Adipose tissue (tissue), 3 donors: ENCODE measurements around the gene CDK14. TPM values are rescaled to one million over a fixed set of nuclear protein-coding genes. Genes with fewer than 3 reads are reported as not detected.

Experiments used
- H3K27ac ChIP-seq: one replicate; pipeline ENCODE4 v1.5.1; 2013; ENCODE audit warnings: low read depth, low read length
- WGBS, 3 donors: extraction: QIAGEN DNeasy Blood & Tissue Kit; methylation state at CpG; one replicate each; pipeline ENCODE4 v1.1.7; 2013; 5-methylcytosine and 5-hydroxymethylcytosine counted together
- polyA plus RNA-seq, 3 donors: library from polyadenylated mRNA; stranded (reverse); fragments of 200-250 nt; gene quantifications; one replicate each; pipeline ENCODE4 v1.2.3, GENCODE V29; 2013
- donor health status: healthy with polysubstance abuse.
- donor health status: Bipolar disorder and iron deficiency.
- donor health status: healthy.

The CDK14 gene
- polyA plus RNA-seq, 3 donors: 4.5 to 14.7 (median 5.2) TPM

- 91 to 94% (median 93%) methylated on average over 3 of the region's 3 CpGs for WGBS, 3 donors
- no peak overlapping the region for H3K27ac ChIP-seq
Observed at GRCh38 chr7:91191771-91192170, 595.6 kb downstream of the CDK14 start.

DNA sequence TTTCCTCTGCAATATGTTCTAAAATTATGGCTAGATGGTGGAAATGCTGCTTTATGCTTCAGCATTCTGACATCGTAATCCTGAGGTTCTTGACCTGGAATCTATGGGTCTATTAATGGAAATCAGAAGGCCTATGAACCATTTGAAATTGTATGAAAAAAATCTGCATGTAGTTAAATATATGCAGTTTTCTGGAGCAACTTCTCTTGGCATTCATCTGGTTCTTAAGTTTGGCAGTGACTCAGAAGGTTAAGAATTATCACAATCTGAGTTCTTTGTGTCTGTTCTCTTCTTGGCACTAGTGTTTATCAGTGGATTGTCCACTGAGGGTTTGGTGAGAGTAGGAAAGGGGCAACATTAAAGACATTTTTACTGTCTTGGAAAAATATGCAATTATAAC, 597.0 kb downstream of the CDK14 start:
- no peak overlapping the region for H3K27ac ChIP-seq
- 76 to 80% (median 77%) methylated on average over 1 of the region's 1 CpG for WGBS, 3 donors

DNA sequence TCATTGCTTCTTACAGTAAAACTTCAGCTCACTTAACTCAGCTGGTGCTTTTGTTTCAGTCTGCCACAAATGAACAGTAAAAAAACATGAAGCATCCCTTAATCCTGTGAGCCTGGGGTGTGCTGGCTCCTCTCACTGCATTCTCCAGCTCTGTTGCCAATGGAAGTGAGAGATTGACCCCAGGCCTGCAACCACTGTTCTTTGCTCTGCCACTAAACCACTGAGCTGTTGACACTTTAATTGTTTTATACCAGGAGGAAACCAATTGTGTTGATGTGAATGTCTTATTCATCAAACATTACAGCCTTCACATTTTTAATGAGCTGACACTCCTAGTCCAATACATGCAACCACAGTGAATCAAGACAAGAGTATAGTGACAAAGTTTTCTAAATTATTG, 598.7 kb downstream of the CDK14 start:
- H3K27ac ChIP-seq: no peak overlapping the region

DNA sequence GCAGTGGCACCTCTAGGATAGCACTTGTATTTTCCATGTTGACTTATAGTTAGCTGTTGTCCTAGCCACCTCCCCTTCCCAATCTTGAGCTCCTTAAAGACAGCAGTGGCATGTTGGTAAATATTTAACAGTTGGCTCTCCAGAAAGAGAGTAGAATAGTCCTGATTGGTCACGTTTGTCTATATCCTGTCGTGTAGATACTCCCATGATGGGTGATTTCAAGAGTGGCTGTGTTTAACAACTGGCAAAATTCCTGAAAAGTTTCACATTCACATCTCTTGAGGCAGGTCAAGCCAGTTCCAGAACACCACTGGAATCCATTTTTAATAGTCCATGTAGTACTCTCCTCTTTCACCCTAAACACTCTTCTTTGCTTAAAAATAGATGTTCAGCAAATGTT, 599.9 kb downstream of the CDK14 start:
- 47 to 93% (median 88%) methylated on average over 2 of the region's 2 CpGs for WGBS, 3 donors
- H3K27ac ChIP-seq: no peak overlapping the region

- 73 to 82% (median 78%) methylated on average over 3 of the region's 3 CpGs for WGBS, 3 donors
- no peak overlapping the region for H3K27ac ChIP-seq
Observed at GRCh38 chr7:91198371-91198770, 602.2 kb downstream of the CDK14 start.

GRCh38 chr7:91199601-91200000, 603.5 kb downstream of the CDK14 start:
- H3K27ac ChIP-seq: no peak overlapping the region

DNA sequence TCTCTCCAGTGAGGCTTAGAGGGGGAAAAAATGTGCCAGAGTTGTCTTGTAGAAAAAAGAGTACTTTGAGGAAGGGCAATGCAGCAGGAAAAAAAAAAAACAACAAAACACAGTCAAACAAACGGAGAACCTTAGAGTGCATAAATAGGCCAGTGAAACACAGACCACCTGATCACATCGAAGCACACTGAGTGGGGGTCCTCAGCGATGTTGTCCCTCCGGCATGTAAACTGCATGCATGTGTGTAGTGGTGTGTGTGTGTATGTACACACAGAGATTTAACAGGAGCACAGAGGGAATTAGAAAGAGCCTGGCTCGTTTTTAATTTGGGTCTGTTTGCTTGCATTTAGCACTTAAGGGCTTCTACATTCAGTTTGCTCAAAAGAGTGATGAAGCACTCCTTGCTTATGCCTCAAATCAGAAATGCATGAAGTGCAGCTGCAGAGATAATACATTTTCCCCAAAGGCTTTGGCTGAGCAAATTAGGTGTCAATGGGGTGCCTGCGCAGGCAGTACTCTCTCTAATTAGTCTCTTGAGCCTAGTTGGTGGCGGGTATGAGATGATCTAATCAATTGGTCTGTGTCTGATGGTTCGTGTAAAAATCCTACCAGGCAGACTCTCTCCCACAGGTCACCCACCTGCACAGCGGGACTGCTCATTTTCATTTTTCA, 605.5 kb downstream of the CDK14 start:
- 81 to 84% (median 81%) methylated on average over 9 of the region's 9 CpGs for WGBS, 3 donors
- H3K27ac ChIP-seq: no peak overlapping the region

DNA sequence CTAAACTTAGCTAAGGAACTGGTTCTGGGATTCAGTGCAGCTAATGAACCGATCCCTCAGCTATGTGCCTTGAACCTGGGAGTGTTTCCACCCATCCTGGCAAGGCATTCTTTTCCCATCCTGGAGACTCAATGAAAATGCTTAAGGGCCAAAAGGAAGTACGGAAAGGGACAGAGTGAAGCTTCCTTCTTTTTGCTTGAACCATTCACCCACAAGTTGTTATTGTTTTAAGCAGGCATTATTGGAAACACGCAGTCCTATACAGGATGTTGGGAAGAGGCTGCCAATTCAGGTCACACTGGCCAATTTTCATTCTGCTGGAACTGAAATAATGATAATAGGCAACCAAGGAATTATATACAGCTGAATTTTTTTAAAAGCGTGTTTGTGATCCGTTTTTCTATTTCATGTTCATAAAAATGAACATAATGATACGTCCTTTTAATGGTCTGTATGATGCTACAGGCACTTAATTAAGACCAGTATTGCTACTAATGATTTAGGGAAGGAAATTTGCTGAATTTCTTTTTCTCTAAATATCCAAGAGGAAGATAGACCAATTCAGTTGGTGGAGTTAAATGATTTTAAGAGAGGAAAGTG, 610.3 kb downstream of the CDK14 start:
- no peak overlapping the region for H3K27ac ChIP-seq
- WGBS, 3 donors: 76 to 86% (median 80%) methylated on average over 6 of the region's 6 CpGs

GRCh38 chr7:91212582-91212981, 616.5 kb downstream of the CDK14 start:
- 90 to 91% (median 90%) methylated on average over 7 of the region's 7 CpGs for WGBS, 3 donors
- H3K27ac ChIP-seq: no peak overlapping the region

GRCh38 chr7:91226411-91226810, 630.3 kb downstream of the CDK14 start:
- 74 to 79% (median 75%) methylated on average over 2 of the region's 2 CpGs for WGBS, 3 donors
- H3K27ac ChIP-seq: no peak overlapping the region

DNA sequence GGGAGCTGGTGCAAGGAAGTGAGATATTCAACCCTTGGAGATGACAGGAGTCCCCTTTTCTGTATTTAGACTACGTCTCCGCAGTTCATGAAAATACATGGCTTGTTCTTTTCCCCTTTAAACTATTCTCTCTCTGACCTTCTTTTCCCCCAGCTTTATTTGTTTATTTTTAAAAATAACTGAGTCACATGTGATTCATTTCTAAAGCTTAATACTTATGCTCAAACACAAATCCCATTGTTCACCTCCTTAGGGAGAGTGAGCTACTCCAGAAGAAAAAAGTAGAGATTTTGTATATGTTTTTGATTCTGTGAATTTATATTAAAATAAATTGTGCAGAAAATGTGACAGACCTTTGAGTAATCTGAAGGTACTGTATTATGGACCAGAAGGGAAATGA, 632.2 kb downstream of the CDK14 start:
- H3K27ac ChIP-seq: no peak overlapping the region
- 84 to 95% (median 93%) methylated on average over 2 of the region's 2 CpGs for WGBS, 3 donors

DNA sequence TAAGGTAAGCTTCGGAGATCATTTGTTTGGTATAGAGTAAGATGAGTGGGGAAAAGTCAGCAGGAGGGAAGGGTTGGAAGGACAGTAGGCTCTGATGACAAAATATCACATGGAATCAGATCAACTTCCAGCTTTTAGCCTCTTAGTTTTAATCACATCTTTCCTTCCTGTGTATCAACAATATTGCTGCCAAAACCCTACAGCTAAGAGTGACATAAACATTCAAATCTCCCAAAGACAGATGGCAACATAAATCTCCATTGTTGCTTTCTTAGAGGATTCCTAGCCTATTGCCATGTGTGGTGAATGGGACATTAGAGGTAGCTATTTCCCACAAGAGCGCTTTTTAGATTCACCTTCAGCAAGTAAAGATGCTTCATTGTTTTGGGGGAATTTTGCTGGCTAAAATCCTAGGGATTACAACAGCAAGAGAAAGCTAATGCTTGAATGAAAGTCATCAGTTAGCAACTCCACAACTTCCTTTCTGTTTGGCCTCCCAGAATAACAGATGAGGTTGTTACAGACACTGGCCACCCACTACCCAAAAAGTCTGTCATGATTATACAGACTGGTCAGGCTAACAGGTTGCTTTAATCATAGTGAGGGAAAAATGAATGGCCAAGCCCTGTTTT, 632.9 kb downstream of the CDK14 start:
- H3K27ac ChIP-seq: no peak overlapping the region
- 87 to 95% (median 90%) methylated on average over 2 of the region's 2 CpGs for WGBS, 3 donors

DNA sequence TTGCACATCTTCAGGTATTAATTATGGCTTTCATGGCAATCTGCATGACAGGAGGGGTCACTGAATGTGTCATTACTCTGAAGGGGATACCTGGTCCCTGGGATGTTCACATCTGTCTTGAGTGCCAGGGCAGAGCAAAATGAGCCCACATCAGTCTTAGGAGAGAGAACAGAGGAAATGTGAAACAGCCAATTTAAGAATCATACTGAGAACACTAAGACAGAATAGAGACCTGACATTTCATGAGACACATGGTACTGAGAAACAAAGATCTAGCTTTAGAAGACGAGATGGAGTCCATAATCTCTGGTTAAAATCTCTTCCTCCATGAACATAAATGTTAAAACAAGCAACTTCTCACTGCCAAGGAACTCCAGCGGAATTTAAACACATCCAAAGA, 634.0 kb downstream of the CDK14 start:
- WGBS, 3 donors: 78 to 85% (median 82%) methylated on average over 2 of the region's 2 CpGs
- no peak overlapping the region for H3K27ac ChIP-seq

- no peak overlapping the region for H3K27ac ChIP-seq
- 71 to 89% (median 81%) methylated on average over 3 of the region's 3 CpGs for WGBS, 3 donors
Observed at GRCh38 chr7:91230503-91230902, 634.4 kb downstream of the CDK14 start.

DNA sequence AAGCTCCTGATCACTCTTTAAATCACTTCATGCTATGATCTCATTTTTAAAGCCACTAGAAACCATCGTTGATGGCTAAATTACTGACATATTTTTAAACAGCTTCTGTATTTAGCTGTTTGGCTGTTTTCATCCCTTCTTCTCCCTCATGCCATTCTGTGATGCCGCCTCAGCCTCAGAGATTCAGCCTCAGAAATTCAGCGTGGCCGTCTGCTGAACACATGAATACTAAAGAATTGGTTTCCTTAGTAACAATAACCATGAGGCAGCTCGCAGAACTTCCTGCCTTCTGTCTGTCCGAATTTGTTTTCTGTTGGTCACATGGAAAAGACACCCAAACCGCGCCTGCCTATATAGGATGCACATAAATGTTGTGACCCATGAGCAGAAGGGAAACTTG, 637.1 kb downstream of the CDK14 start:
- 61 to 80% (median 70%) methylated on average over 8 of the region's 8 CpGs for WGBS, 3 donors
- H3K27ac ChIP-seq: no peak overlapping the region

GRCh38 chr7:91235211-91235832, 639.2 kb downstream of the CDK14 start:
- no peak overlapping the region for H3K27ac ChIP-seq
- 70 to 87% (median 70%) methylated on average over 6 of the region's 6 CpGs for WGBS, 3 donors

GRCh38 chr7:91239171-91239604, 643.1 kb downstream of the CDK14 start:
- H3K27ac ChIP-seq: no peak overlapping the region
- WGBS, 3 donors: 31 to 71% (median 41%) methylated on average over 2 of the region's 2 CpGs

DNA sequence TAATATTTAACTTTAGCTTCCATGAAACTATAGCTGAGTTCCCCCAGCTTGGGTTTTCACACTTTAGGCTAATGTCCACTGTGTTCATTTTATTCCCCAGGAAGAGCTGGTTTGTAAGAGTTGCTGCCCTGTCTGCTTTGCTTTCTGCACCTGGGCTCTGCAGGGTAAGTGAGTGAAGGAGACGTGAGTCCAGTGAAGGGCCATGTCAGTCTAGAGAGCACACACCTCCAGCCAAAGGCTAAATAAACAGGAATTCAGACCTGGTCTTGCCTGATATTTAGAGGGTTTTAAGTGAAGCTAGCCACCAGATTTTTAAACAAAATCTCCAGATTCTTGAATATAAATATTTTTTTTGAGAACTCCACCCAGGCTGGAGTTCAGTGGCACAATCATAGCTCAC, 643.7 kb downstream of the CDK14 start:
- H3K27ac ChIP-seq: no peak overlapping the region
- 21 to 92% (median 84%) methylated on average over 1 of the region's 1 CpG for WGBS, 3 donors

GRCh38 chr7:91240376-91240941, 644.3 kb downstream of the CDK14 start:
- H3K27ac ChIP-seq: no peak overlapping the region
- WGBS, 3 donors: 14 to 19% (median 16%) methylated on average over 2 of the region's 2 CpGs
